Type B pancreatic cell (in vitro differentiated cells): ENCODE measurements around the gene CRACR2A. TPM values are rescaled to one million over a fixed set of nuclear protein-coding genes. Genes with fewer than 3 reads are reported as not detected.

Experiments
- DNase-seq: peaks from one replicate; pipeline ENCODE4 v3.0.0; 2021; ENCODE audit warnings: mixed read lengths; ENCODE audit not compliant: unreplicated experiment; ENCODE audit errors: extremely low spot score
- H3K27ac Mint-ChIP-seq: 2 replicates; pipeline ENCODE4 v1.8.0; 2021; ENCODE audit warnings: mild to moderate bottlenecking, mixed read lengths
- H3K27me3 Mint-ChIP-seq: 2 replicates; pipeline ENCODE4 v1.8.0; 2021; ENCODE audit warnings: mixed read lengths
- H3K36me3 Mint-ChIP-seq: 2 replicates; pipeline ENCODE4 v1.8.0; 2021; ENCODE audit warnings: mixed read lengths
- H3K4me1 Mint-ChIP-seq: one replicate; pipeline ENCODE4 v1.8.0; 2021; ENCODE audit warnings: mixed read lengths; ENCODE audit not compliant: unreplicated experiment
- H3K4me3 Mint-ChIP-seq: 2 replicates; pipeline ENCODE4 v1.8.0; 2021; ENCODE audit warnings: mild to moderate bottlenecking, mixed read lengths
- H3K9me3 Mint-ChIP-seq: 2 replicates; pipeline ENCODE4 v1.8.0; 2021; ENCODE audit warnings: mixed read lengths
- total RNA-seq: library from RNA; stranded (reverse); gene quantifications from 2 replicates; pipeline ENCODE4 v1.2.1, GENCODE V29; 2021; ENCODE audit warnings: low replicate concordance
- TF ChIP-seq, protein P1 (sequence below): fragments of 200-600 bp; sonication (generic); conservative IDR thresholded peaks from 2 replicates; pipeline ENCODE4 v1.5.0; 2021; ENCODE audit warnings: antibody characterized with exemption, mild to moderate bottlenecking

CRACR2A gene
- total RNA-seq, 1 donor from 2014 or later: 1.9 TPM

DNA sequence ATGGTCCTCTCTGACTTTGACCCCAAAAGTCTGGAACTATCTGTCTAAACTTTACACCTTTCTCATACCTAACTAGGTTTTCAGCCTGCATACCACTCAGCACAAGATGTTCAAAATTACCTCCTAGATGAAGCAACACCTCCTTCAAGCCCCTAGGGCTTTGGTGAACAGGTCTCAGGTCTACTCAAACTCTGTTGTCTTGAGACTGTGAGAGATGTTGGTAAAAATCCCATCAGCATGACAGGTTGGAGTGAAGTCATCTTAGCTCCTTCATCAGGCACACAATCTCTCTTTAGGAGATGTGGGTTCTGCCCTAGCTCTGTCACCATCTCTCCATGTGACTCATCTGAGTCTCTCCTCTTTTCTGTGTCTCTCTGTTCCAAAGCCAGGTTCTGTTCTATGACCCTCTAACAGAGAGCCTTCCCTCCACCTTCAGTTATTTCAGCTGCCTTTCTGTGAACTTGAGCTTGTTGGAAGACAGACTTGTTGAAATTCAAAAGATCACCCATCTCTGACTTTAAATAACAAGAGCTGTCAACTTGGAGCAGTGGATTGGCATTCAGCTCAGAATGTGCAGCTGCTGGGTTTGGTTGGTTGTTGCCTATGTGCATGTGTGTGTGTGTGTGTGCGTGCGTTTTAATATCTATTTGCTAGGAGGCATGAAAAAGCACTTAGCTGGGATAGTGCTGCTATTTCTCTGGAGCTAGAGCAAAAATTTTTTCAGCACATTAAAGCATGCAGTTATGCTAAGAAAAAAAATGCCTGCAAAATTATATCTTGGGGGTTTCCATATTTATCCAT, 130.7 kb downstream of the CRACR2A start:
- no peak overlapping the region for H3K27ac Mint-ChIP-seq
- TF ChIP-seq, protein P1, sequence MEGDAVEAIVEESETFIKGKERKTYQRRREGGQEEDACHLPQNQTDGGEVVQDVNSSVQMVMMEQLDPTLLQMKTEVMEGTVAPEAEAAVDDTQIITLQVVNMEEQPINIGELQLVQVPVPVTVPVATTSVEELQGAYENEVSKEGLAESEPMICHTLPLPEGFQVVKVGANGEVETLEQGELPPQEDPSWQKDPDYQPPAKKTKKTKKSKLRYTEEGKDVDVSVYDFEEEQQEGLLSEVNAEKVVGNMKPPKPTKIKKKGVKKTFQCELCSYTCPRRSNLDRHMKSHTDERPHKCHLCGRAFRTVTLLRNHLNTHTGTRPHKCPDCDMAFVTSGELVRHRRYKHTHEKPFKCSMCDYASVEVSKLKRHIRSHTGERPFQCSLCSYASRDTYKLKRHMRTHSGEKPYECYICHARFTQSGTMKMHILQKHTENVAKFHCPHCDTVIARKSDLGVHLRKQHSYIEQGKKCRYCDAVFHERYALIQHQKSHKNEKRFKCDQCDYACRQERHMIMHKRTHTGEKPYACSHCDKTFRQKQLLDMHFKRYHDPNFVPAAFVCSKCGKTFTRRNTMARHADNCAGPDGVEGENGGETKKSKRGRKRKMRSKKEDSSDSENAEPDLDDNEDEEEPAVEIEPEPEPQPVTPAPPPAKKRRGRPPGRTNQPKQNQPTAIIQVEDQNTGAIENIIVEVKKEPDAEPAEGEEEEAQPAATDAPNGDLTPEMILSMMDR: no peak

DNA sequence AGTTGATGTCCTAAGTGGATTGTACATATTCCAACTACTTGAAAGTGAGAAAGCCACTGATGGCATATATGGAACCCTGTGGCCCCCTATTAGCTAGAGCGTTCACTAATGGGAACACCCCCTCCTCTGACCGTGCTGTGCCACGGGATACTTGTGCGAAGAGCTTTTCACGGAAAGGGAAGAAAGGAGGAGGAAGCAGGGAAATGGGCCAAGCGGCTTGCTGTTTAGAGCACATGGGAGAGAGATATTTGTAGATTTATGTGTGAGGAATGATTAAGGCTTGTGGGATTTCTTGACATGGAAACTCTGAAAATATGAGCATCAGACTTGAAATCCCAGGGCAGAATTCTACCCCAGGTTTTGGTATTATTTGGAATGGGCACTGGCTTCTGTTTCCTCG, 132.1 kb downstream of the CRACR2A start:
- Mint-ChIP-seq H3K27me3 (peaks cover 38% of the 10 kb centered on the region), H3K27ac (no peak overlapping the region), H3K36me3 (peaks cover 3% of the 10 kb centered on the region), H3K4me1 (no peaks in the 10 kb centered on the region), H3K4me3 (no peak overlapping the region), H3K9me3 (no peaks in the 10 kb centered on the region)
- DNase-seq: no peak
- TF ChIP-seq, protein P1: no peak

More for the DNA sequence above, 130.7 kb downstream of the CRACR2A start:
- H3K27me3 Mint-ChIP-seq: peaks cover 33% of the 10 kb centered on the region
- no peak for DNase-seq
- H3K4me1 Mint-ChIP-seq: no peaks in the 10 kb centered on the region
- H3K9me3 Mint-ChIP-seq: no peaks in the 10 kb centered on the region
- H3K36me3 Mint-ChIP-seq: peaks cover 3% of the 10 kb centered on the region
- no peak overlapping the region for H3K4me3 Mint-ChIP-seq

DNA sequence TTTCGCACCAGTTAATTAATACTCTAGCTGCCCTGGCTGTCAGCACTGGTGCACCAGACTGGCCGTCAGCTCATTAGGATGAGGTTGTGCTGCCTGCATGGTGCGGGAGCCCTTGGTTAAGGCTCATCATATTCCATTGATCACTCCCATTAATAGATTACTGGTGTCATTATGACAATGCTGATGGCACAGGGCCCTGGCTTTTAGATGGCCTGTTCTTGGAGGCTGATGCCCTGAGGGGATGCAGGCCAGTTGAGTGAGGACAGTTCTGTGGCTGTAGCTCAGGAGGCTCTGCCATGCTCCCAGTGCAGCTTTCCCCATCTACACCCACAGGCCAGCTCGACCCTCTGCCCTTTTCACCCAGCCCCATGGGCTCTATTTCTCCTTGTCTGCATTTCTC, 135.3 kb downstream of the CRACR2A start:
- Mint-ChIP-seq H3K36me3 (peaks cover 3% of the 10 kb centered on the region), H3K27ac (no peak overlapping the region), H3K9me3 (no peaks in the 10 kb centered on the region), H3K27me3 (peaks cover 41% of the 10 kb centered on the region), H3K4me1 (no peaks in the 10 kb centered on the region), H3K4me3 (no peak overlapping the region)
- TF ChIP-seq, protein P1: no peak
- DNase-seq: no peak

DNA sequence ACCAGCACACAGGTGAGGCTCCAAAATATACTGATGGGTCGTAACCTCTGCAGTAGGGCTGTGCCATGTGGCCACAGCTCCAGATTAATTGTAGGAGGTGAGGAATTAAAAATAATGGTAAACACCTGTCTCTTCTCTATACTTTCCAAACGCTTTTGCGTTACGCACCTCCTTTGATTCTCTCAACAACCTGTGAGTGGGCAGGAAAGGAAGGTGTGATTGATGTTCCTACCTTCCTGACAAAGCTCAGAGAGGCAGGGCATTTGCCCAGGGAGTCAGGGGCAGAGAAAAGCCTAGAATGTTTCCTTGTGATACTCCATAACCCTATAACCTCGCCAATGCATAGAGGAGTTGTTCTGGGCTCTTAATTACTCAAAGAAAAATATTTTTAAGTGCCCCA, 137.0 kb downstream of the CRACR2A start:
- DNase-seq: no peak
- no peaks in the 10 kb centered on the region for H3K4me1 Mint-ChIP-seq
- TF ChIP-seq, protein P1: no peak
- H3K9me3 Mint-ChIP-seq: no peaks in the 10 kb centered on the region
- peaks cover 40% of the 10 kb centered on the region for H3K27me3 Mint-ChIP-seq
- no peak overlapping the region for H3K4me3 Mint-ChIP-seq
- H3K36me3 Mint-ChIP-seq: peaks cover 9% of the 10 kb centered on the region
- no peak overlapping the region for H3K27ac Mint-ChIP-seq

DNA sequence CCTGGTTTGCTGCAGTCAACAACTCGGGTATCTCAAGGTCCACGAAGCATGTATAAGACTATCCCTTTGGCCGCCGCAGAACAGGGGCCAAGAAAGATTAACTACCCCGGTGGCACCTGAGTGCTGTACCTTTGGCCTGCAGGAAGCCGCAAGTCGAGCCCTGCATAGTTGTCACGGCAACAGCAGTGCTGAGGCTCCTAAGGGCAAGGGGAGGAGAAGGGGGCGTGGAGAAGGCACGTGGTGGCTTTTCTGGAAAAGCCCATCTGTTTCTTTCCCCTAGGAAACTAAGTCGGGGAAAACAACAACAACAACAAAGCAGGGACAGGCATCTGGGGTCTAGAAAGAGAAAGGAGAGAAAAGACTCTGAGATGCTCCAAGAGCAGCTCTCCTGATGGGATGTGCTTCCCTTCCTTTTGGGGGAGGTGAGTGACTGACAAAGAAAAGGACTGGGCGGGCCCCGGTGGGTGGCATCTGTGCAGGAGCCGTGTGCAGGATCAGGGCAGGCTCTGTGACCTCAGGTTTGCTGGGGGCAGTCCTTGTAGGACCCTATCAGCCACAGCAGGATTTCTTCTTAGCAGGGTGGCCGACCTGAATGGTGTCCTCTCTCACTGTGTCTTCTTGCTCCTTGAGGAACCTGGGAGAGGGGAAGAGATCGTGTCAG, 138.0 kb downstream of the CRACR2A start:
- Mint-ChIP-seq H3K4me3 (no peak overlapping the region), H3K36me3 (peaks cover 6% of the 10 kb centered on the region), H3K9me3 (no peaks in the 10 kb centered on the region), H3K4me1 (no peaks in the 10 kb centered on the region), H3K27me3 (peaks cover 34% of the 10 kb centered on the region), H3K27ac (no peak overlapping the region)
- TF ChIP-seq, protein P1: no peak
- no peak for DNase-seq
